ENCODE results near the gene EXOSC10.
"Not testable (repeated sequence)": the region's sequence is repeated elsewhere in the genome, so short reads cannot be mapped to it uniquely, and the experiment has no call there.

The EXOSC10 gene

DNA sequence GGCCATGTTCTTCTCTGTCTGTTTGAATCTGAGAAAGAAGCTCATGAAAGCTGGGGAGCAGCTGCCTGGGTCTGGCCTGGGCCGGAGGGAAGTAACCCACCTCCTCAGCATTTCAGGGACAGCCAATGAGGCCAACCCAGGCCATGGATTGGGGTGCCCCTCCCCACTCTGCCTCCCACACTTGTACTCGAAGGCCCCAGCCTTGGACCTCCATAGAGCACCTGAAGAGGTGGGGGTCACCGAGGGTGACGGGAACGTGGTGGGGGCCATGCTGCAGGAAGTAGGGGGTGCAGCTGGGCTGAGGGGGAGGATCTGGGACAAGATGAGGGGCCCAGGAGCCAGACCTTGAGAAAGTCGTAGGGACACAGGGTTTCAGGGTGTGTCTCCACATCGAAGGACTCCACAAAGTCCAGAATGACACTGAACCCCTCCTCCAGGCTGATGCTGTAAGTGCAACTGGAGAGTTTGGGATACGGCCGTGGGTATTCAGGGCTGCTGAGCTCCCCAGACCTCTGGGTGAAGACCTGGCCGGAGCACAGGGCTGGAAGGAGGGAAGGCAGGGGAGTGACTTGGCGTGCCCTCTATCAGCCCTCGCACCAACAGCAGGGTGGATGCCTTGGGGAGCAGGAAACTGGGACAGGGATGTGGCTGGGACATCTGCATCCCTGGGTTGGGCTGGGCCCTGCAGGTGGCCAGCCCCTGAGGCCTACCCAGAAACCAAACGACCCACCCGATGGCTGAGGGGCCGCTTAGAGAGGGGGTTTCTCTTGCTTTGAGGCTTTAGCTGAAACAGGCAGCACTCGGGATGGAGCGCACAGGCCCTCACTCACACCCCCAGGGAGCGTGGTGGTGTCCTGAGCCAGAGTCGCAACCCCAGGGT is 56.4 kb downstream of the EXOSC10 start:
- no peak for DNase-seq

DNA sequence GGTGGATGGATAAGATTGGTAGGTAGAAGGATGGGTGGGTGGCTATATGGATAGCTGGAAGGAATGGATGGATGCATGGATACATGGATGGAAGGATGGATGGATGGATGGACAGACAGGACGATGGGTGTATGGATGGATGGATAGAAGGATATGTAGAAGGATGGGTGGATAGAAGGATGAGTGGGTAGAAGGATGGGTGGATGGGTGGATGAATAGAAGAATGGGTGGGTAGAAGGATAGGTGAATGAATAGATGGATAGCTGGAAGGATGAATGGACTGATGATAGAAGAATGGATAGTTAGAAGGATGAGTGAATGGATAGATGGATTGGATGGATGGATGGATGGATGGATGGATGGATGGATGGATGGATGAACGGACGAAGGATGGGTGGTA is 57.6 kb downstream of the EXOSC10 start:
- no peak for DNase-seq

DNA sequence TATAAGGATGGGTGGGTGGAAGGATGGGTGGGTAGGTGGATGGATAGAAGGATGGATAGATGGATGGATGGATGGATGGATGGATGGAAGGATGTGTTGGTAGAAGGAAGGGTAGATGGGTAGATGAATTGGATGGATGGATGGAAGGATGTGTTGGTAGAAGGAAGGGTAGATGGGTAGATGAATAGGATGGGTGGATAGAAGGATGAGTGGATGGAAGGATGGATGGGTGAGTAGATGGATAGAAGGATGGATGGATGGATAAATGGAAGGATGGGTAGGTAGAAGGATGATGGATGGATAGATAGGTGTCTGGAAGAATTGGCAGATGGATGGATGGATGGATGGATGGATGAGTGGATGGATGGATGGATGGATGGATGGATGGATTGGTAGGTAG is 58.6 kb downstream of the EXOSC10 start:
- no peak for DNase-seq

DNA sequence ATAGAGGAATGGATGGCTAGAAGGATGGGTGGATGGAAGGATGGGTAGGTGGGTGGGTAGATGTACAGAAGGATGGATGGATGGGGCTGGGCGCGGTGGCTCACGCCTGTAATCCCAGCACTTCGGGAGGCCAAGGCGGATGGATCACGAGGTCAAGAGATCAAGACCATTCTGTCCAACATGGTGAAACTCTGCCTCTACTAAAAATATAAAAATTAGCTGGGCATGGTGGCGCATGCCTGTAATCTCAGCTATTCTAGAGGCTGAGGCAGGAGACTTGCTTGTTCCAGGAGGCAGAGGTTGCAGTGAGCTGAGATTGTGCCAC is 59.6 kb downstream of the EXOSC10 start:
- DNase-seq, result not testable (repeated sequence)

- no peak for DNase-seq
These were observed 60.1 kb downstream of the EXOSC10 start for GRCh38 chr1:11039351-11040104.

- peak; percentile 68 for DNase-seq
These were observed 61.9 kb downstream of the EXOSC10 start for GRCh38 chr1:11037740-11038182.

DNA sequence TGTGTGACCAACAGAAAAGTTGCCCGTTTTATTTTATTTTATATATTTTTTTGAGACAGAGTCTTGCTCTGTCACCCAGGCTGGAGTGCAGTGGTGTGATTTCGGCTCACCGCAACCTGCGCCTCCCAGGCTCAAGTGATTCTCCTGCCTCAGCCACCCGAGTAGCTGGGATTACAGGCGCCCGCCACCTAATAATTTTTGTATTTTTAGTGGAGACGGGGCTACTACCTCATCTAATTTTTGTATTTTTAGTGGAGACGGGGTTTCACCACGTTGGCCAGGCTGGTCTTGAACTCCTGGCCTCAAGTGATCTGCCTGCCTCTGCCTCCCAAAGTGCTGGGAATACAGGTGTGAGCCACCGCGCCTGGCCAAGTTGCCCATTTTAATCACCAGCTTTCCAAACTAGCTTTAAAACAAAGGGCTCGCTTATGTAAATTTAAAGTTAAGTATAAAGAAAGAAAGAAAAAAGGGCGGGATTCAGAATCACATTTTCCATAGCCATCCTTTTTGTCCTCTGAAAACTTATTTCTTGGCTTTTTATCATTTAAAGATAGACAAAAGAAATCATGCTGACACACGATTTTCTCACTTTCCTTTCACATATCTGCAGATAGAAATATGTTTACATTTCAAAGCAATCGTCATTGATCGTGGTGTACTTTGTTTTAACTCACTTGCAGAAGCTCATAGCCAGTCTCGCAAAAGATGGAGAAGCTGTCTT is 62.5 kb downstream of the EXOSC10 start:
- not testable (repeated sequence) for DNase-seq

DNA sequence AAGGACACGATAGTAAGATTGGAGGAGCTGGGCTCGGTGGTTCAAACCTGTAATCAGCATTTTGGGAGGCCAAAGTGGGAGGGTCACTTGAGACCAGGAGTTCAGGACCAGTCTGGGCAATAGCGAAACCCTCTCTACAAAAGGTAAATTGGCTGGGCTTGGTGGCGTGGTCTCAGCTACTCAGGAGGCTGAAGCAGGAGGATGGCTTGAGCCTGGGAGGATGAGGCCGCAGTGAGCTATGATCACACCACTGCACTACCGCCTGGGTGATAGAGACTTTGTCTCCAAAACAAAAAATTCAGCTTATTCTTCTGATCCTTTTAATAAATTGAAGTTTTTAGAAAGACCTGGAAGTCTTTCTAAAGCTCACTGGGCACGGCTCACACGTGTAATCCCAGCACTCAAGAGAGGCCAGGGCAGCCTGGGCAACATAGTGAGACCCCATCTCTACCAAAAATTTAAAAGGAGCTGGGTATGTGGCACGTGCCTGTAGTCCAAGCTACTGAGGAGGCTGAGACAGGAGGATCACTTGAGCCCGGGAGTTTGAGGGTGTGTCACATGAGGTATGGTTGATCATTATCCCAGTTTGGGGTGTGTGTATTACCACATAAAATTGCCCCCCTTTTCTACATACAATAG is 67.9 kb downstream of the EXOSC10 start:
- DNase-seq, result no peak

- DNase-seq, result no peak
These were observed 68.8 kb downstream of the EXOSC10 start for GRCh38 chr1:11030865-11031264.

- DNase-seq, result no peak
These were observed 71.7 kb downstream of the EXOSC10 start for GRCh38 chr1:11028018-11028417.

DNA sequence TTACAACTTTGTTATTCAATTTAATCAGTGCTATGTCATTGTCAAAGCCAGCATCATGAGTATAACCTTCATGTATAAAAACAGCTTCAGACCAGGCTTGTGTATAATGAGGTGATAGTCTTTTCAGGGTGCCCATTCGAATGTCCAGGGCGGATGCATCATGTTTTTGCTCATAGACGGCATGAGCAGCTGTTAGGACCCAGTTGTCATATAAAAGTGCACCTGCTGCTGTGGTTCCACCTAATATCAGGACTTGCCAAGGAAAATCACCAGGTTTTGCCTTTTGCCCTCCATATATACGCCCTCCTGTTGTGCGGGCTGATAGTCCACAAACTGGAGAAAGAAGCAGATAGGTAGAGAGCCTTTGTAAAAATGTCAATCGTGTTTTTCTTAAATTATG is 72.4 kb downstream of the EXOSC10 start:
- no peak for DNase-seq

DNA sequence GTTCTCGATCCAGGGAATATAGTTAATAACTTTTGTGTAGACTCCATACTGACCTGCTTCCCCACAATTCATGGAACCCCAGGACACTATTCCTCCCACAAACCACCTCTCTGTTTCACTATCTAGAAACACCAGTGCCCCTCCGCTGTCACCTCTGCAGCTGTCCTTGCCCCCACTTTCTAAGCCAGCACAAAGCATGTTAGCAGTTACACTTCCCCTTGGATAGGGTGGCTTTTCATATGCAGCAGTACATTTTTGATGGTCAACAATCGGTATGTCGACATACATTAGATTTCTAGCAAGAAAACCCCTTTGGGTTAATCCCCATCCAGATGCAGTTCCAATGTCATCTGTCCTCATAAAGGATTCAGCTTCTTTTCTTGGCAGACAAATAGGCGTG is 72.8 kb downstream of the EXOSC10 start:
- DNase-seq, result no peak

GRCh38 chr1:11026052-11026451 is 73.6 kb downstream of the EXOSC10 start:
- no peak for DNase-seq

- DNase-seq, result no peak
These were observed 74.1 kb downstream of the EXOSC10 start for GRCh38 chr1:11025618-11026017.

DNA sequence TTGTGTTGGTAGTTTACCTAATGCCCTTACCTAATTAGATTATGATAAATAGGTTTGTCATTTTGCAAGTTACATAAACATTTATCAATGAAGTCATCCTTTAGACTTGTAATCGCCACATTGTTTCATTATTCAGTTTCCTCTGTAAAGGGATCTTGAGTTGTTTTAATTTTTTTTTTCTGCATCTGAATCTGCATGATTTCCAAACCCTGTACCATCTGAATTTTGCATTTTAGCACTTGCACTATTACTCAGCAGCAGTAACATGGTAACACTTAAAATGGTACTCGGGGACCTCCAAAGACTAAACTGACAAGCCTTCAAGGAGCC is 74.8 kb downstream of the EXOSC10 start:
- DNase-seq, result no peak

GRCh38 chr1:11024154-11024873 is 75.4 kb downstream of the EXOSC10 start:
- no peak for DNase-seq

DNA sequence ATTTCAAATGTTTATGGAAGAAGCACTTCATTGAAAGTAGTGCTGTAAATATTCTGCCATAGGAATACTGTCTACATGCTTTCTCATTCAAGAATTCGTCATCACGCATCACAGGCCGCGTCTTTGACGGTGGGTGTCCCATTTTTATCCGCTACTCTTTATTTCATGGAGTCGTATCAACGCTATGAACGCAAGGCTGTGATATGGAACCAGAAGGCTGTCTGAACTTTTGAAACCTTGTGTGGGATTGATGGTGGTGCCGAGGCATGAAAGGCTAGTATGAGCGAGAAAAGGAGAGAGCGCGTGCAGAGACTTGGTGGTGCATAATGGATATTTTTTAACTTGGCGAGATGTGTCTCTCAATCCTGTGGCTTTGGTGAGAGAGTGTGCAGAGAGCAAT is 76.5 kb downstream of the EXOSC10 start:
- DNase-seq, result no peak

DNA sequence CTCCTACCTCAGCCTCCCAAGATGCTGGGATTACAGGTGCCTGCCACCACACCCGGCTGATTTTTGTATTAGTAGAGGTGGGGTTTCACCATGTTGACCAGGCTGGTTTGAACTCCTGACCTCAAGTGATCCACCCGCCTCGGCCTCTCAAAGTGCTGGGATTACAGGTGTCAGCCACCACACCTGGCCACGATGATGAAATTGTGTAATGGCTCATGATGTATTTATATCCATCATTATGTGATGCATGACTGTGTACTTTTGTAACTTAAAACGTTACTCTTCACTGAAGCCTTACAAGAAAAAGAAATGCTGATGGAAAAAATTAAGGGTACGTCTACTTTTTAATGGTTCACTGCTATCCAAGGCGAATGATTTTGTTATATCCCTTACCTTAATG is 79.7 kb downstream of the EXOSC10 start:
- no peak for DNase-seq

DNA sequence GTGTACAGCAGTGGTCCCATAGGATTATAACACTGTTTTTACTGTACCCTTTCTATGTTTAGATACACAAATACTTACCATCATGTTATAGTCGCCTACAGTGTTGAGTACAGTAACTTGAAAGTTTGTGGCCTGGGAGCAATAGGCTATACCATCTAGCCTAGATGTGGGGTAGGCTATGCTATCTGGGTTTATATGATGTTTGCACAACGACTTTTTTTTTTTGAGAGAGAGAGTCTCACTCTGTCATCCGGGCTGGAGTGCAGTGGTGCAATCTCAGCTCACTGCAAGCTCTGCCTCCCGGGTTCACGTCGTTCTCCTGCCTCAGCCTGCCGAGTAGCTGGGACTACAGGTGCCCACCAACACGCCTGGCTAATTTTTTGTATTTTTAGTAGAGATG is 80.3 kb downstream of the EXOSC10 start:
- not testable (repeated sequence) for DNase-seq
